Mesangial cell (primary cell): ENCODE measurements around the gene LCN1. TPM values are rescaled to one million over a fixed set of nuclear protein-coding genes. Genes with fewer than 3 reads are reported as not detected.

Experiments
- total RNA-seq: library from RNA; depleted of rRNA; stranded (reverse); fragments of >200 nt; gene quantifications from 2 replicates; pipeline ENCODE4 v1.2.3, GENCODE V29; 2015

Gene LCN1
- total RNA-seq, result not detected in 2 replicates

GRCh38 chr9:135520916-135521607 is at the start of gene LCN1:
Gene LCN1 (plus strand): TSS chr9:135521440. CDS start chr9:135521498, 58 bp downstream.

GRCh38 chr9:135479469-135480052 is 41.7 kb upstream of the LCN1 start, which contains the start of gene PPP1R26:
Gene PPP1R26 (plus strand): TSS chr9:135479782. CDS start chr9:135484511, 4,729 bp downstream.

GRCh38 chr9:135500525-135501260 is 20.5 kb upstream of the LCN1 start, which contains the start of gene MRPS2:
Gene MRPS2 (plus strand): TSS chr9:135500682. CDS start chr9:135500711, 29 bp downstream.

GRCh38 chr9:135545646-135546176 is 24.5 kb downstream of the LCN1 start, which contains the start of gene OBP2A:
Gene OBP2A (plus strand): TSS chr9:135546126. CDS start chr9:135546181, 55 bp downstream.

GRCh38 chr9:135561391-135562234 is 40.4 kb downstream of the LCN1 start, which contains the start of gene PAEP:
Gene PAEP (plus strand): TSS chr9:135561756.

Other genes starting within 250 kb of the LCN1 start
- gene PPP1R26, start 41.7 kb upstream of the LCN1 start, total RNA-seq, result 17.1 and 23.1 TPM in 2 replicates
- 67.8 and 85.9 TPM in 2 replicates for gene MRPS2, start 20.8 kb upstream of the LCN1 start, total RNA-seq
- not detected in 2 replicates for gene OBP2A, start 24.7 kb downstream of the LCN1 start, total RNA-seq
- gene PAEP, start 40.3 kb downstream of the LCN1 start, total RNA-seq, result not detected in 2 replicates
- gene GLT6D1, start 118.1 kb downstream of the LCN1 start, total RNA-seq, result not detected in 2 replicates
- gene LCN9, start 141.9 kb downstream of the LCN1 start, total RNA-seq, result not detected in 2 replicates
- gene SOHLH1, start 178.0 kb downstream of the LCN1 start, total RNA-seq, result not detected in 2 replicates
- not detected in 2 replicates for gene KCNT1, start 180.7 kb downstream of the LCN1 start, total RNA-seq